Measurements from ENCODE around the gene RORB.

RORB gene

GRCh38 chr9:74493512-74493911 is 3.6 kb upstream of the RORB start:
- Histone ChIP-seq H2BK12ac (ENCODE audit: low read length) (no peak overlapping the region), H3K18ac (ENCODE audit: low read length) (no peak overlapping the region), H2AFZ (ENCODE audit: low read length) (no peak overlapping the region), H3K79me1 (ENCODE audit: low read depth, low read length) (no peaks in the 10 kb centered on the region), H2AK5ac (ENCODE audit: low read depth, low read length) (no peak overlapping the region), H3K36me3 (replicated peaks in 1 of 2; ENCODE audit: control insufficient read depth in 2 of 2, insufficient read depth in 2 of 2, low read length in 2 of 2) (no peaks in the 10 kb centered on the region), H3K27me3 (ENCODE audit: control insufficient read depth in 3 of 3, insufficient read depth in 3 of 3, low read depth in 1 of 3, low read length in 3 of 3) (peaks cover 0 to 27% (median 7%) of the 10 kb centered on the region in 3 experiments), H3K4ac (ENCODE audit: low read length) (no peak overlapping the region), H3K4me3 (ENCODE audit: low read length in 2 of 2) (no peak overlapping the region), H3K4me2 (ENCODE audit: insufficient read depth, low read length, poor library complexity, severe bottlenecking) (no peak overlapping the region), H4K8ac (ENCODE audit: low read depth, low read length) (no peak overlapping the region), H3K27ac (replicated peaks; ENCODE audit: low read length) (no peak overlapping the region), H3K14ac (ENCODE audit: low read length) (no peak overlapping the region), H3K4me1 (ENCODE audit: control insufficient read depth in 2 of 2, insufficient read depth in 1 of 2, low read depth in 1 of 2, low read length in 2 of 2) (peaks cover 2 to 4% of the 10 kb centered on the region in 2 donors), H2BK120ac (ENCODE audit: low read depth, low read length) (no peak overlapping the region), H3K9ac (ENCODE audit: low read depth, low read length, poor library complexity) (no peak overlapping the region), H2BK15ac (ENCODE audit: low read length) (no peak overlapping the region), H4K91ac (ENCODE audit: low read depth, low read length, poor library complexity) (no peak overlapping the region), H2BK5ac (ENCODE audit: low read length) (no peak overlapping the region), H3K23ac (ENCODE audit: low read depth, low read length, poor library complexity) (no peak overlapping the region), H3K9me3 (replicated peaks in 1 of 2; ENCODE audit: control insufficient read depth in 2 of 2, insufficient read depth in 1 of 2, low read depth in 1 of 2, low read length in 2 of 2) (no peaks in the 10 kb centered on the region)
- WGBS, 2 donors (ENCODE audit: extremely low coverage in 2 of 2, insufficient read length in 2 of 2, insufficient replicate concordance in 1 of 2) = no CpG with 5 or more reads among the region's 2 CpGs
- DNase-seq (ENCODE audit: low spot score) = no peak

GRCh38 chr9:74494490-74494889 is 2.6 kb upstream of the RORB start:
- no CpG with 5 or more reads among the region's 1 CpG for WGBS, 2 donors (ENCODE audit: extremely low coverage in 2 of 2, insufficient read length in 2 of 2, insufficient replicate concordance in 1 of 2)
- Histone ChIP-seq H4K8ac (ENCODE audit: low read depth, low read length) (no peak overlapping the region), H3K23ac (ENCODE audit: low read depth, low read length, poor library complexity) (no peak overlapping the region), H3K36me3 (replicated peaks in 1 of 2; ENCODE audit: control insufficient read depth in 2 of 2, insufficient read depth in 2 of 2, low read length in 2 of 2) (no peaks in the 10 kb centered on the region), H3K9ac (ENCODE audit: low read depth, low read length, poor library complexity) (no peak overlapping the region), H2BK5ac (ENCODE audit: low read length) (no peak overlapping the region), H3K4me2 (ENCODE audit: insufficient read depth, low read length, poor library complexity, severe bottlenecking) (no peak overlapping the region), H2BK120ac (ENCODE audit: low read depth, low read length) (no peak overlapping the region), H3K27me3 (ENCODE audit: control insufficient read depth in 3 of 3, insufficient read depth in 3 of 3, low read depth in 1 of 3, low read length in 3 of 3) (peaks cover 6 to 37% (median 16%) of the 10 kb centered on the region in 3 experiments), H2AFZ (ENCODE audit: low read length) (no peak overlapping the region), H4K91ac (ENCODE audit: low read depth, low read length, poor library complexity) (no peak overlapping the region), H3K79me1 (ENCODE audit: low read depth, low read length) (no peaks in the 10 kb centered on the region), H3K4me1 (ENCODE audit: control insufficient read depth in 2 of 2, insufficient read depth in 1 of 2, low read depth in 1 of 2, low read length in 2 of 2) (peaks cover 6 to 7% of the 10 kb centered on the region in 2 donors), H3K4me3 (ENCODE audit: low read length in 2 of 2) (no peak overlapping the region), H2BK12ac (ENCODE audit: low read length) (no peak overlapping the region), H3K14ac (ENCODE audit: low read length) (no peak overlapping the region), H2BK15ac (ENCODE audit: low read length) (no peak overlapping the region), H3K9me3 (replicated peaks in 1 of 2; ENCODE audit: control insufficient read depth in 2 of 2, insufficient read depth in 1 of 2, low read depth in 1 of 2, low read length in 2 of 2) (no peaks in the 10 kb centered on the region), H3K18ac (ENCODE audit: low read length) (no peak overlapping the region), H2AK5ac (ENCODE audit: low read depth, low read length) (no peak overlapping the region), H3K4ac (ENCODE audit: low read length) (no peak overlapping the region), H3K27ac (replicated peaks; ENCODE audit: low read length) (no peak overlapping the region)
- no peak for DNase-seq (ENCODE audit: low spot score)

DNA sequence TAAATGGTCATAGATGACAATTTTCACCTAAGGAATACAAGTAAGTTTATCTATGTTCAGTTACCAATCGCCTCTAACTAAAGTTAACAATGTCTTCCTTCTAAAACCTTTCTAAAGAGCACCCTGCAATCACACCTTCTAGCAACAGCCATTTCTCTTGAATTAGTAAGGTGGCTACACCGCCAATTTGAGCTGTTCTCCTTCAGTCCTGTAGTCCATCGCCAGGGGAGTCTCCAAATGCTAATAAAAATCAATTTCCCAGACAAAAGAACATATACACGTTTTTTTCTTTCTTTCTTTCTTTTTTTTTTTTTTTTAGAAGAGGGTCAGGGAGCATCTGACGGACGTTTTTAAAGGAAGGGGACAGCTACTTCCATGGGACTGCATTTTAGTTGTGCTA is 729 bp upstream of the RORB start:
- peaks cover 8 to 56% (median 34%) of the 10 kb centered on the region in 3 experiments for H3K27me3 ChIP-seq (ENCODE audit: control insufficient read depth in 3 of 3, insufficient read depth in 3 of 3, low read depth in 1 of 3, low read length in 3 of 3)
- H4K91ac ChIP-seq (ENCODE audit: low read depth, low read length, poor library complexity) = no peak overlapping the region
- no peaks in the 10 kb centered on the region for H3K36me3 ChIP-seq (replicated peaks in 1 of 2; ENCODE audit: control insufficient read depth in 2 of 2, insufficient read depth in 2 of 2, low read length in 2 of 2)
- H3K4me3 ChIP-seq (ENCODE audit: low read length in 2 of 2) = peak overlapping the region; percentile 53 to 79
- peaks cover 0 to 9% of the 10 kb centered on the region in 2 donors for H3K9me3 ChIP-seq (replicated peaks in 1 of 2; ENCODE audit: control insufficient read depth in 2 of 2, insufficient read depth in 1 of 2, low read depth in 1 of 2, low read length in 2 of 2)
- H3K23ac ChIP-seq (ENCODE audit: low read depth, low read length, poor library complexity) = no peak overlapping the region
- no peak overlapping the region for H2BK5ac ChIP-seq (ENCODE audit: low read length)
- no peak for DNase-seq (ENCODE audit: low spot score)
- no CpG with 5 or more reads among the region's 6 CpGs for WGBS, 2 donors (ENCODE audit: extremely low coverage in 2 of 2, insufficient read length in 2 of 2, insufficient replicate concordance in 1 of 2)
- no peak overlapping the region for H3K27ac ChIP-seq (replicated peaks; ENCODE audit: low read length)
- H3K14ac ChIP-seq (ENCODE audit: low read length) = no peak overlapping the region
- no peak overlapping the region for H4K8ac ChIP-seq (ENCODE audit: low read depth, low read length)
- H3K4me1 ChIP-seq (ENCODE audit: control insufficient read depth in 2 of 2, insufficient read depth in 1 of 2, low read depth in 1 of 2, low read length in 2 of 2) = peaks cover 6 to 17% of the 10 kb centered on the region in 2 donors
- H2BK12ac ChIP-seq (ENCODE audit: low read length) = no peak overlapping the region
- no peak overlapping the region for H3K9ac ChIP-seq (ENCODE audit: low read depth, low read length, poor library complexity)
- peak overlapping the region; percentile 71 for H3K4me2 ChIP-seq (ENCODE audit: insufficient read depth, low read length, poor library complexity, severe bottlenecking)
- H3K18ac ChIP-seq (ENCODE audit: low read length) = no peak overlapping the region
- no peak overlapping the region for H3K4ac ChIP-seq (ENCODE audit: low read length)
- H2BK15ac ChIP-seq (ENCODE audit: low read length) = no peak overlapping the region
- peak overlapping the region; percentile 94 for H2AFZ ChIP-seq (ENCODE audit: low read length)
- no peak overlapping the region for H2AK5ac ChIP-seq (ENCODE audit: low read depth, low read length)
- H3K79me1 ChIP-seq (ENCODE audit: low read depth, low read length) = no peaks in the 10 kb centered on the region
- no peak overlapping the region for H2BK120ac ChIP-seq (ENCODE audit: low read depth, low read length)

- DNase-seq (ENCODE audit: low spot score) = peak; percentile 46
- Histone ChIP-seq H3K9me3 (replicated peaks in 1 of 2; ENCODE audit: control insufficient read depth in 2 of 2, insufficient read depth in 1 of 2, low read depth in 1 of 2, low read length in 2 of 2) (peaks cover 0 to 9% of the 10 kb centered on the region in 2 donors), H2BK15ac (ENCODE audit: low read length) (peak overlapping the region; percentile 95), H2AK5ac (ENCODE audit: low read depth, low read length) (peak overlapping the region; percentile 28), H2BK5ac (ENCODE audit: low read length) (no peak overlapping the region), H3K27me3 (ENCODE audit: control insufficient read depth in 3 of 3, insufficient read depth in 3 of 3, low read depth in 1 of 3, low read length in 3 of 3) (peaks cover 8 to 60% (median 34%) of the 10 kb centered on the region in 3 experiments), H4K8ac (ENCODE audit: low read depth, low read length) (peak overlapping the region; percentile 87), H2BK12ac (ENCODE audit: low read length) (no peak overlapping the region), H3K4me2 (ENCODE audit: insufficient read depth, low read length, poor library complexity, severe bottlenecking) (peak overlapping the region; percentile 100), H3K9ac (ENCODE audit: low read depth, low read length, poor library complexity) (peak overlapping the region; percentile 85), H2AFZ (ENCODE audit: low read length) (peak overlapping the region; percentile 94), H3K79me1 (ENCODE audit: low read depth, low read length) (no peaks in the 10 kb centered on the region), H3K14ac (ENCODE audit: low read length) (no peak overlapping the region), H3K4me1 (ENCODE audit: control insufficient read depth in 2 of 2, insufficient read depth in 1 of 2, low read depth in 1 of 2, low read length in 2 of 2) (peaks cover 6 to 17% of the 10 kb centered on the region in 2 donors), H3K4ac (ENCODE audit: low read length) (no peak overlapping the region), H3K23ac (ENCODE audit: low read depth, low read length, poor library complexity) (no peak overlapping the region), H2BK120ac (ENCODE audit: low read depth, low read length) (no peak overlapping the region), H3K27ac (replicated peaks; ENCODE audit: low read length) (no peak overlapping the region), H3K4me3 (ENCODE audit: low read length in 2 of 2) (peak overlapping the region; percentile 53 to 86), H4K91ac (ENCODE audit: low read depth, low read length, poor library complexity) (no peak overlapping the region), H3K18ac (ENCODE audit: low read length) (peak overlapping the region; percentile 98), H3K36me3 (replicated peaks in 1 of 2; ENCODE audit: control insufficient read depth in 2 of 2, insufficient read depth in 2 of 2, low read length in 2 of 2) (no peaks in the 10 kb centered on the region)
- no CpG with 5 or more reads among the region's 77 CpGs for WGBS, 2 donors (ENCODE audit: extremely low coverage in 2 of 2, insufficient read length in 2 of 2, insufficient replicate concordance in 1 of 2)
Observed at GRCh38 chr9:74497748-74498620, 849 bp downstream of the RORB start.
